Measurements from ENCODE around the gene NHEJ1.
A peak's percentile ranks its signal among the peaks of the same experiment; 100 is the strongest.

Gene NHEJ1

GRCh38 chr2:219140722-219141121 lies 19.9 kb downstream of the NHEJ1 start:
- no peak overlapping the region for H3K27ac ChIP-seq
- TF ChIP-seq POLR2AphosphoS5 (IDR thresholded peaks at IDR 0.05; ENCODE audit: borderline replicate concordance, low read depth, low read length) (no peak), EZH2 (IDR thresholded peaks at IDR 0.05) (no peak), FOXP2 (optimal IDR thresholded peaks at IDR 0.05; ENCODE audit: control extremely low read depth, extremely low read length, insufficient read depth) (no peak)
- no peaks in the 10 kb centered on the region for H3K9me3 ChIP-seq (ENCODE audit: low read depth, low read length)
- no peak overlapping the region for H3K4me3 ChIP-seq
- DNase-seq (ENCODE audit: low read depth, low spot score): no peak
- H3K9ac ChIP-seq (ENCODE audit: insufficient read length): no peak overlapping the region
- H3K36me3 ChIP-seq (ENCODE audit: insufficient read depth, low read length): no peaks in the 10 kb centered on the region; the same call in 1 of the 2 replicates

- no peaks in the 10 kb centered on the region for H3K9me3 ChIP-seq (ENCODE audit: low read depth, low read length)
- no peak overlapping the region for H3K27ac ChIP-seq
- DNase-seq (ENCODE audit: low read depth, low spot score): no peak
- H3K36me3 ChIP-seq (ENCODE audit: insufficient read depth, low read length): no peaks in the 10 kb centered on the region
- no peak overlapping the region for H3K4me3 ChIP-seq
- no peak overlapping the region for H3K9ac ChIP-seq (ENCODE audit: insufficient read length)
- TF ChIP-seq FOXP2 (optimal IDR thresholded peaks at IDR 0.05; ENCODE audit: control extremely low read depth, extremely low read length, insufficient read depth) (no peak), EZH2 (IDR thresholded peaks at IDR 0.05) (no peak), POLR2AphosphoS5 (IDR thresholded peaks at IDR 0.05; ENCODE audit: borderline replicate concordance, low read depth, low read length) (no peak)
These were observed 26.6 kb downstream of the NHEJ1 start for GRCh38 chr2:219133976-219134375.

- Histone ChIP-seq H3K9me3 (ENCODE audit: low read depth, low read length) (no peaks in the 10 kb centered on the region), H3K9ac (ENCODE audit: insufficient read length) (no peak overlapping the region), H3K27ac (no peak overlapping the region), H3K4me3 (no peak overlapping the region), H3K36me3 (ENCODE audit: insufficient read depth, low read length) (no peaks in the 10 kb centered on the region)
- TF ChIP-seq FOXP2 (optimal IDR thresholded peaks at IDR 0.05; ENCODE audit: control extremely low read depth, extremely low read length, insufficient read depth) (no peak), POLR2AphosphoS5 (IDR thresholded peaks at IDR 0.05; ENCODE audit: borderline replicate concordance, low read depth, low read length) (no peak), EZH2 (IDR thresholded peaks at IDR 0.05) (no peak)
- no peak for DNase-seq (ENCODE audit: low read depth, low spot score)
These were observed 28.9 kb downstream of the NHEJ1 start for GRCh38 chr2:219131744-219132143.

- no peak overlapping the region for H3K9ac ChIP-seq (ENCODE audit: insufficient read length)
- H3K4me3 ChIP-seq: no peak overlapping the region
- H3K9me3 ChIP-seq (ENCODE audit: low read depth, low read length): no peaks in the 10 kb centered on the region
- H3K36me3 ChIP-seq (ENCODE audit: insufficient read depth, low read length): no peaks in the 10 kb centered on the region
- no peak overlapping the region for H3K27ac ChIP-seq
- DNase-seq (ENCODE audit: low read depth, low spot score): peak; percentile 24
- TF ChIP-seq FOXP2 (optimal IDR thresholded peaks at IDR 0.05; ENCODE audit: control extremely low read depth, extremely low read length, insufficient read depth) (no peak), POLR2AphosphoS5 (IDR thresholded peaks at IDR 0.05; ENCODE audit: borderline replicate concordance, low read depth, low read length) (no peak), EZH2 (IDR thresholded peaks at IDR 0.05) (no peak)
These were observed 29.3 kb downstream of the NHEJ1 start for GRCh38 chr2:219131327-219131726.

- Histone ChIP-seq H3K27ac (no peak overlapping the region), H3K4me3 (no peak overlapping the region), H3K36me3 (ENCODE audit: insufficient read depth, low read length) (no peaks in the 10 kb centered on the region), H3K9me3 (ENCODE audit: low read depth, low read length) (no peaks in the 10 kb centered on the region), H3K9ac (ENCODE audit: insufficient read length) (no peak overlapping the region)
- no peak for DNase-seq (ENCODE audit: low read depth, low spot score)
- TF ChIP-seq EZH2 (IDR thresholded peaks at IDR 0.05) (no peak), FOXP2 (optimal IDR thresholded peaks at IDR 0.05; ENCODE audit: control extremely low read depth, extremely low read length, insufficient read depth) (no peak), POLR2AphosphoS5 (IDR thresholded peaks at IDR 0.05; ENCODE audit: borderline replicate concordance, low read depth, low read length) (no peak)
These were observed 31.0 kb downstream of the NHEJ1 start for GRCh38 chr2:219129589-219129988.

GRCh38 chr2:219128396-219128795 lies 32.2 kb downstream of the NHEJ1 start:
- H3K9ac ChIP-seq (ENCODE audit: insufficient read length): no peak overlapping the region
- H3K4me3 ChIP-seq: no peak overlapping the region
- H3K27ac ChIP-seq: no peak overlapping the region
- no peak for DNase-seq (ENCODE audit: low read depth, low spot score)
- H3K9me3 ChIP-seq (ENCODE audit: low read depth, low read length): no peaks in the 10 kb centered on the region
- H3K36me3 ChIP-seq (ENCODE audit: insufficient read depth, low read length): no peaks in the 10 kb centered on the region
- TF ChIP-seq FOXP2 (optimal IDR thresholded peaks at IDR 0.05; ENCODE audit: control extremely low read depth, extremely low read length, insufficient read depth): no peak
- TF ChIP-seq POLR2AphosphoS5 (IDR thresholded peaks at IDR 0.05; ENCODE audit: borderline replicate concordance, low read depth, low read length): no peak
- TF ChIP-seq EZH2 (IDR thresholded peaks at IDR 0.05): no peak

GRCh38 chr2:219127037-219127635 lies 33.5 kb downstream of the NHEJ1 start:
- Histone ChIP-seq H3K9ac (ENCODE audit: insufficient read length) (no peak overlapping the region), H3K4me3 (no peak overlapping the region), H3K36me3 (ENCODE audit: insufficient read depth, low read length) (no peaks in the 10 kb centered on the region), H3K27ac (no peak overlapping the region), H3K9me3 (ENCODE audit: low read depth, low read length) (no peaks in the 10 kb centered on the region)
- TF ChIP-seq FOXP2 (optimal IDR thresholded peaks at IDR 0.05; ENCODE audit: control extremely low read depth, extremely low read length, insufficient read depth): no peak
- TF ChIP-seq EZH2 (IDR thresholded peaks at IDR 0.05): no peak
- TF ChIP-seq POLR2AphosphoS5 (IDR thresholded peaks at IDR 0.05; ENCODE audit: borderline replicate concordance, low read depth, low read length): no peak
- DNase-seq (ENCODE audit: low read depth, low spot score): no peak

GRCh38 chr2:219126555-219126954 lies 34.1 kb downstream of the NHEJ1 start:
- Histone ChIP-seq H3K4me3 (no peak overlapping the region), H3K9me3 (ENCODE audit: low read depth, low read length) (no peaks in the 10 kb centered on the region), H3K9ac (ENCODE audit: insufficient read length) (no peak overlapping the region), H3K27ac (no peak overlapping the region), H3K36me3 (ENCODE audit: insufficient read depth, low read length) (no peaks in the 10 kb centered on the region)
- DNase-seq (ENCODE audit: low read depth, low spot score): no peak
- TF ChIP-seq POLR2AphosphoS5 (IDR thresholded peaks at IDR 0.05; ENCODE audit: borderline replicate concordance, low read depth, low read length) (no peak), FOXP2 (optimal IDR thresholded peaks at IDR 0.05; ENCODE audit: control extremely low read depth, extremely low read length, insufficient read depth) (no peak), EZH2 (IDR thresholded peaks at IDR 0.05) (no peak)

GRCh38 chr2:219125886-219126270 lies 34.7 kb downstream of the NHEJ1 start:
- no peak overlapping the region for H3K4me3 ChIP-seq
- H3K27ac ChIP-seq: no peak overlapping the region
- TF ChIP-seq POLR2AphosphoS5 (IDR thresholded peaks at IDR 0.05; ENCODE audit: borderline replicate concordance, low read depth, low read length): no peak
- TF ChIP-seq EZH2 (IDR thresholded peaks at IDR 0.05): no peak
- TF ChIP-seq FOXP2 (optimal IDR thresholded peaks at IDR 0.05; ENCODE audit: control extremely low read depth, extremely low read length, insufficient read depth): no peak
- H3K9ac ChIP-seq (ENCODE audit: insufficient read length): no peak overlapping the region
- no peaks in the 10 kb centered on the region for H3K9me3 ChIP-seq (ENCODE audit: low read depth, low read length)
- no peaks in the 10 kb centered on the region for H3K36me3 ChIP-seq (ENCODE audit: insufficient read depth, low read length)
- no peak for DNase-seq (ENCODE audit: low read depth, low spot score)

Data from SK-N-MC (cell line).